Measurements from ENCODE around the gene CX3CL1.

GRCh38 chr16:57392694-57393093 lies 20.4 kb downstream of the CX3CL1 start:
- TF ChIP-seq TAF1 (CRISPR knock-in tag; IDR thresholded peaks at IDR 0.05) (no peak), FOXA3 (CRISPR knock-in tag; IDR thresholded peaks at IDR 0.05) (no peak), ZFP91 (CRISPR knock-in tag; IDR thresholded peaks at IDR 0.05; ENCODE audit: borderline replicate concordance) (no peak), ARNT (IDR thresholded peaks at IDR 0.05) (no peak), ETS1 (CRISPR knock-in tag; IDR thresholded peaks at IDR 0.05) (no peak), CTCF (CRISPR knock-in tag; IDR thresholded peaks at IDR 0.05) (no peak), HNF4G (IDR thresholded peaks at IDR 0.05; ENCODE audit: borderline replicate concordance, low read depth, low read length) (no peak), HNF4G (CRISPR knock-in tag; IDR thresholded peaks at IDR 0.05; ENCODE audit: borderline replicate concordance, low read depth) (no peak), THAP11 (CRISPR knock-in tag; IDR thresholded peaks at IDR 0.05) (no peak), REST (IDR thresholded peaks at IDR 0.05; ENCODE audit: borderline replicate concordance in 1 of 2, low read depth in 1 of 2, low read length in 2 of 2) (no peak), ELF1 (CRISPR knock-in tag; IDR thresholded peaks at IDR 0.05) (no peak), ARID3A (IDR thresholded peaks at IDR 0.05; ENCODE audit: low read depth, low read length) (no peak), MAX (IDR thresholded peaks at IDR 0.05) (no peak)

Measured in HepG2 (cell line).